Measurements from ENCODE around the gene ZDHHC14. TPM values are rescaled to one million over a fixed set of nuclear protein-coding genes. Genes with fewer than 3 reads are reported as not detected.

ZDHHC14 gene
- total RNA-seq, 1 donor from 2014 or later, result 5.1 TPM

GRCh38 chr6:157708933-157709332, 327.9 kb downstream of the ZDHHC14 start:
- no peak for DNase-seq

GRCh38 chr6:157709555-157709954, 328.6 kb downstream of the ZDHHC14 start:
- Mint-ChIP-seq H3K27me3 (ENCODE audit: unreplicated experiment) (no peaks in the 10 kb centered on the region), H3K27ac (ENCODE audit: unreplicated experiment) (no peak overlapping the region), H3K4me3 (ENCODE audit: unreplicated experiment) (no peak overlapping the region), H3K9me3 (ENCODE audit: unreplicated experiment) (no peaks in the 10 kb centered on the region), H3K4me1 (ENCODE audit: low read depth, unreplicated experiment) (peaks cover 6% of the 10 kb centered on the region), H3K36me3 (ENCODE audit: unreplicated experiment) (peaks cover 24% of the 10 kb centered on the region)
- DNase-seq, result no peak
- no peak for TF ChIP-seq CTCF (IDR thresholded peaks at IDR 0.05; ENCODE audit: partially characterized antibody, unreplicated experiment)

More at GRCh38 chr6:157708933-157709332, 327.9 kb downstream of the ZDHHC14 start:
- no peaks in the 10 kb centered on the region for H3K9me3 Mint-ChIP-seq (ENCODE audit: unreplicated experiment)
- H3K4me3 Mint-ChIP-seq (ENCODE audit: unreplicated experiment), result no peak overlapping the region
- TF ChIP-seq CTCF (IDR thresholded peaks at IDR 0.05; ENCODE audit: partially characterized antibody, unreplicated experiment), result no peak
- no peaks in the 10 kb centered on the region for H3K27me3 Mint-ChIP-seq (ENCODE audit: unreplicated experiment)
- H3K27ac Mint-ChIP-seq (ENCODE audit: unreplicated experiment), result no peak overlapping the region
- peaks cover 24% of the 10 kb centered on the region for H3K36me3 Mint-ChIP-seq (ENCODE audit: unreplicated experiment)
- H3K4me1 Mint-ChIP-seq (ENCODE audit: low read depth, unreplicated experiment), result peaks cover under 1% of the 10 kb centered on the region

GRCh38 chr6:157710604-157711003, 329.6 kb downstream of the ZDHHC14 start:
- H3K4me1 Mint-ChIP-seq (ENCODE audit: low read depth, unreplicated experiment), result peaks cover 6% of the 10 kb centered on the region
- peaks cover 14% of the 10 kb centered on the region for H3K36me3 Mint-ChIP-seq (ENCODE audit: unreplicated experiment)
- no peak for DNase-seq
- no peaks in the 10 kb centered on the region for H3K27me3 Mint-ChIP-seq (ENCODE audit: unreplicated experiment)
- no peaks in the 10 kb centered on the region for H3K9me3 Mint-ChIP-seq (ENCODE audit: unreplicated experiment)
- H3K27ac Mint-ChIP-seq (ENCODE audit: unreplicated experiment), result no peak overlapping the region
- H3K4me3 Mint-ChIP-seq (ENCODE audit: unreplicated experiment), result no peak overlapping the region
- TF ChIP-seq CTCF (IDR thresholded peaks at IDR 0.05; ENCODE audit: partially characterized antibody, unreplicated experiment), result no peak

- Mint-ChIP-seq H3K9me3 (ENCODE audit: unreplicated experiment) (no peaks in the 10 kb centered on the region), H3K36me3 (ENCODE audit: unreplicated experiment) (peaks cover 10% of the 10 kb centered on the region), H3K4me3 (ENCODE audit: unreplicated experiment) (no peak overlapping the region), H3K4me1 (ENCODE audit: low read depth, unreplicated experiment) (peaks cover 6% of the 10 kb centered on the region), H3K27ac (ENCODE audit: unreplicated experiment) (no peak overlapping the region), H3K27me3 (ENCODE audit: unreplicated experiment) (no peaks in the 10 kb centered on the region)
- DNase-seq, result no peak
- no peak for TF ChIP-seq CTCF (IDR thresholded peaks at IDR 0.05; ENCODE audit: partially characterized antibody, unreplicated experiment)
These were observed 330.1 kb downstream of the ZDHHC14 start for GRCh38 chr6:157711060-157711459.

GRCh38 chr6:157712585-157713295, 331.8 kb downstream of the ZDHHC14 start:
- Mint-ChIP-seq H3K27ac (ENCODE audit: unreplicated experiment) (no peak overlapping the region), H3K27me3 (ENCODE audit: unreplicated experiment) (peaks cover 1% of the 10 kb centered on the region), H3K4me3 (ENCODE audit: unreplicated experiment) (no peak overlapping the region), H3K9me3 (ENCODE audit: unreplicated experiment) (peaks cover 1% of the 10 kb centered on the region), H3K36me3 (ENCODE audit: unreplicated experiment) (no peaks in the 10 kb centered on the region), H3K4me1 (ENCODE audit: low read depth, unreplicated experiment) (peaks cover 6% of the 10 kb centered on the region)
- no peak for TF ChIP-seq CTCF (IDR thresholded peaks at IDR 0.05; ENCODE audit: partially characterized antibody, unreplicated experiment)
- no peak for DNase-seq

All from glutamatergic neuron (in vitro differentiated cells).